PFSK-1 (cell line): ENCODE results near the gene CTSF.

Source experiments
- FOXP2 ChIP-seq: optimal IDR thresholded peaks from 2 replicates; pipeline ENCODE3; 2011; ENCODE audit warnings: borderline replicate concordance, control low read depth, inconsistent platforms; ENCODE audit not compliant: insufficient read depth; ENCODE audit errors: extremely low read length, extremely low read depth
- POLR2AphosphoS5 ChIP-seq: IDR thresholded peaks from 2 replicates; pipeline ENCODE4 v1.6.1; 2012; ENCODE audit warnings: low read depth, mild to moderate bottlenecking, control low read depth, low read length, moderate library complexity
- SIN3A ChIP-seq: IDR thresholded peaks from 2 replicates; pipeline ENCODE4 v1.6.1; 2012; ENCODE audit warnings: mild to moderate bottlenecking, low read length, moderate library complexity, borderline replicate concordance; ENCODE audit not compliant: insufficient read depth
- TAF1 ChIP-seq: IDR thresholded peaks from 2 replicates; pipeline ENCODE4 v1.6.1; 2012; ENCODE audit warnings: low read length, control low read depth, borderline replicate concordance; ENCODE audit not compliant: insufficient read depth
- TF ChIP-seq, protein P1 (sequence below), 2 experiments: IDR thresholded peaks; 2 replicates each; pipeline versions ENCODE4 v1.6.1 to v1.8.0; 2011 to 2012; ENCODE audit warnings: low read depth in 2 of 2, low read length in 2 of 2, control low read depth in 1 of 2, inconsistent platforms in 1 of 2, mild to moderate bottlenecking in 1 of 2, moderate library complexity in 1 of 2; ENCODE audit not compliant: insufficient read depth in 1 of 2

GRCh38 chr11:66581261-66581660, 12.9 kb upstream of the CTSF start:
- TF ChIP-seq TAF1 (no peak), POLR2AphosphoS5 (no peak), SIN3A (no peak), FOXP2 (no peak)
- TF ChIP-seq, protein P1, sequence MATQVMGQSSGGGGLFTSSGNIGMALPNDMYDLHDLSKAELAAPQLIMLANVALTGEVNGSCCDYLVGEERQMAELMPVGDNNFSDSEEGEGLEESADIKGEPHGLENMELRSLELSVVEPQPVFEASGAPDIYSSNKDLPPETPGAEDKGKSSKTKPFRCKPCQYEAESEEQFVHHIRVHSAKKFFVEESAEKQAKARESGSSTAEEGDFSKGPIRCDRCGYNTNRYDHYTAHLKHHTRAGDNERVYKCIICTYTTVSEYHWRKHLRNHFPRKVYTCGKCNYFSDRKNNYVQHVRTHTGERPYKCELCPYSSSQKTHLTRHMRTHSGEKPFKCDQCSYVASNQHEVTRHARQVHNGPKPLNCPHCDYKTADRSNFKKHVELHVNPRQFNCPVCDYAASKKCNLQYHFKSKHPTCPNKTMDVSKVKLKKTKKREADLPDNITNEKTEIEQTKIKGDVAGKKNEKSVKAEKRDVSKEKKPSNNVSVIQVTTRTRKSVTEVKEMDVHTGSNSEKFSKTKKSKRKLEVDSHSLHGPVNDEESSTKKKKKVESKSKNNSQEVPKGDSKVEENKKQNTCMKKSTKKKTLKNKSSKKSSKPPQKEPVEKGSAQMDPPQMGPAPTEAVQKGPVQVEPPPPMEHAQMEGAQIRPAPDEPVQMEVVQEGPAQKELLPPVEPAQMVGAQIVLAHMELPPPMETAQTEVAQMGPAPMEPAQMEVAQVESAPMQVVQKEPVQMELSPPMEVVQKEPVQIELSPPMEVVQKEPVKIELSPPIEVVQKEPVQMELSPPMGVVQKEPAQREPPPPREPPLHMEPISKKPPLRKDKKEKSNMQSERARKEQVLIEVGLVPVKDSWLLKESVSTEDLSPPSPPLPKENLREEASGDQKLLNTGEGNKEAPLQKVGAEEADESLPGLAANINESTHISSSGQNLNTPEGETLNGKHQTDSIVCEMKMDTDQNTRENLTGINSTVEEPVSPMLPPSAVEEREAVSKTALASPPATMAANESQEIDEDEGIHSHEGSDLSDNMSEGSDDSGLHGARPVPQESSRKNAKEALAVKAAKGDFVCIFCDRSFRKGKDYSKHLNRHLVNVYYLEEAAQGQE (IDR thresholded peaks at IDR 0.05; ENCODE audit: insufficient read depth in 1 of 2, low read depth in 2 of 2, low read length in 2 of 2): no peak
